Measurements from ENCODE around the gene NCOA3.

Gene NCOA3

GRCh38 chr20:47596003-47596571, 94.4 kb downstream of the NCOA3 start:
- no peak for DNase-seq (ENCODE audit: low spot score)

DNA sequence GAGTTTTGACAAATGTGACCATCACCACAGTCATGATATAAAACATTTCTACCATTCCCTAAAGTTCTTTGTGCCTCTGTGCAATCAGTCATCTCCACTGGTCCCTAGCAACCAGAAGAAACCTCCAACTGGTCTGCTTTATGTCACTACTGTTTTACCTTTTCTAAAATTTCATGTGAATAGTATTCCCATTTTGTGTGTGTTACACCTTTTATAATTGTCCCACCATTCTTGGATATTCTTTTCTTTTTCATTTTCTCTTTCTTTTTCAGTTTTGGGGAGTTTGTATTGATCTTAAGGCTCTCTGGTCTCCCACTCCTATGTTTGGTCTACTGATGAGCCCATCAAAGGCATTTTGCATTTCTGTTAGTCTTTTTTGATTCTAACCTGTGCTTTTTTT, 95.4 kb downstream of the NCOA3 start:
- DNase-seq (ENCODE audit: low spot score): no peak

GRCh38 chr20:47598911-47599744, 97.4 kb downstream of the NCOA3 start:
- no peak for DNase-seq (ENCODE audit: low spot score)

GRCh38 chr20:47600967-47601547, 99.4 kb downstream of the NCOA3 start:
- no peak for DNase-seq (ENCODE audit: low spot score)

DNA sequence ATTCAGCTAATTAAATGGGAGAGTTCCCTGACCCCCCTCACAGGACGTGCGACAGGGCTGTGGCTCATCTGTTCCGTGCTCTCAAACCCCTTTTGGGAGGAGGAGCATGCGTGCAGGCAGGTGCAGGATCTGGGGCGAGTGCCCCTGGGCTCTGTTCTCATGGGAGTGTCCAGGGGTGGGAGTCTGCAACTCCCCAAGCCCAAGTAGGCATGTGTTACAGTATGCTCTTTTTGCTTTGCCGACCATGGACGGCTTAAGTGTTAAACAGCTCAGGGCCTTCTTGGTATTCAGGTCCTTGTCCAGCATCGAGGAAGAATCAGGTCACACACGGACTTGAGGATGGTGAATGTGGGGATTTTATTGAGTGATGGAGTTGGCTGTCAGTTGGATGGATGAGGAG, 101.6 kb downstream of the NCOA3 start:
- DNase-seq (ENCODE audit: low spot score): no peak

GRCh38 chr20:47605673-47606413, 104.2 kb downstream of the NCOA3 start:
- no peak for DNase-seq (ENCODE audit: low spot score)

GRCh38 chr20:47606414-47606982, 104.8 kb downstream of the NCOA3 start:
- DNase-seq (ENCODE audit: low spot score): no peak

DNA sequence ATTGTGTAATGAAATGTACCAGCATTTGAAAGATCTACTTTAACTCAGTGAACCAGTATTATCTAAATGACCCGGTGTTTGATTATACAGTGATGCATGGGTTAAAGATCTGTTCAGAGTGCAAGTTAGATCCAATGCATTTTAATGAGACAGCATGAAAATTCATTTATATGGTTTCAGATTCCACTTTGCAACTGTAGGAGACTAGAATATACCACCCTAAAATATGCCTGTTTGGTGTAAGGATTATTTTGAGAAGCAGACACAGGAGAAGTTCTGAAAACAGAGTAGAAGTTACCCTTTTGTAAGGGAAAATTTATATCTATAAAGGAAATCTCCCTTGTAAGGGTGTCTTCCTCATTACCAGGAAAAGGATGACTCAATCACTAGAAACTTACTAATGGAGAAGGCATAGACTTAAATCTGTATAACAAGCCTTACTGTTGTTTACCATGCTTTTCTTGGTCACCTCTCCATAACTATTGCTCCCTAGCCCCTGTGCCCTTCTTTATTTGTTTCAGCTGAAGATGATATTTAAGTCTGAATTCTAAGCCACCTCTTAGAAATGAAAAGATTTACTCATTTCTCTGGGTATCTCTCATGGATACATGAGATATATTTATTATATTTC, 105.4 kb downstream of the NCOA3 start:
- DNase-seq (ENCODE audit: low spot score): peak; percentile 16

GRCh38 chr20:47609001-47609400, 107.3 kb downstream of the NCOA3 start:
- DNase-seq (ENCODE audit: low spot score): no peak

GRCh38 chr20:47610247-47610944, 108.7 kb downstream of the NCOA3 start:
- DNase-seq (ENCODE audit: low spot score): peak; percentile 85

GRCh38 chr20:47610945-47611250, 109.2 kb downstream of the NCOA3 start:
- no peak for DNase-seq (ENCODE audit: low spot score)

DNA sequence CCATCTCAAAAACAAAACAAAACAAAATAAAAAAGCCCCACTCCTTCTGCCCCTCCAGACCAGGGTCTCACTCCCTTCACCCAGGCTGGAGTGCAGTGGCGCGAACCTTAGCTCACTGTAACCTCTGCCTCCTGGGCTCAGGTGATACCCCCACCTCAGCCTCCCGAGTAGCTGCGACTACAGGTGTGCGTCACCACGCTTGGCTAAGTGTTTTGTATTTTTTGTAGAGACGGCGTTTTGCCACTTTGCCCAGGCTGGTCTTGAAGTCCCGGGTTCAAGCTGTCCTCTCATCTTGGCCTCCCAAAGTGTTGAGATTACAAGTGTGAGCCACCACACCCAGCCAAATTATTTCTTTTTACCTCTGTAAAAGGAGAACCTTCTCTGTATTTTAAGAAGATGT, 110.1 kb downstream of the NCOA3 start:
- no peak for DNase-seq (ENCODE audit: low spot score)

GRCh38 chr20:47612670-47613069, 111.0 kb downstream of the NCOA3 start:
- DNase-seq (ENCODE audit: low spot score): no peak

DNA sequence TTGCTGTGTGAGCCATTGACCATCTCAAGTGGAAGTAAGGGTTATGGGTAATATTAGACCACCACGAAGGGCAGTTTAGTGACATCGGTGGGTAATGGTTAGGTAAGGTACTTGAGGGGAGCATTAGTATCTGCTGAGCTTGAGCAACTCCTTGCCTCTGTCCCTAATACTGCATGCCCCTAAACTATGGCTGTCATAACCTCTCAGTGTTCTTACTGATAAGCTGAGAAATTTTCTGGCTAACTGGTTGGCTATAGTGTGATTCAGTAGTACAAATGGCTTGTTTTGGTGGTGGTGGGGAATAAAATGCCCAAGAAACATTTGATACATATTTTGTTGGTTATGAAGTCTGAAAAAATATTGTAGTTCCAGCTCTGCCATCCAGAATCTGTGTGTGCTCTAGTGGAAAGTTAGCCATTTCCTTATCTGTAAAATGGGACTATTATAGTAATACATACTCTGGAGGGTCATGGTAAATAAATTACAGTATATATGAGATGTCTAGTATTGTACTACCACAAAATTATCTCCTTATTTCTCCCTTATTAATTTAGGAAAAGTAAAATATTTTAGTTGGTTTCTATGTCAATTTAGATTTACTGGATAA, 113.1 kb downstream of the NCOA3 start:
- no peak for DNase-seq (ENCODE audit: low spot score)

GRCh38 chr20:47618479-47618878, 116.8 kb downstream of the NCOA3 start:
- no peak for DNase-seq (ENCODE audit: low spot score)

- DNase-seq (ENCODE audit: low spot score): peak; percentile 55
Observed at GRCh38 chr20:47620808-47621805, 119.4 kb downstream of the NCOA3 start.

DNA sequence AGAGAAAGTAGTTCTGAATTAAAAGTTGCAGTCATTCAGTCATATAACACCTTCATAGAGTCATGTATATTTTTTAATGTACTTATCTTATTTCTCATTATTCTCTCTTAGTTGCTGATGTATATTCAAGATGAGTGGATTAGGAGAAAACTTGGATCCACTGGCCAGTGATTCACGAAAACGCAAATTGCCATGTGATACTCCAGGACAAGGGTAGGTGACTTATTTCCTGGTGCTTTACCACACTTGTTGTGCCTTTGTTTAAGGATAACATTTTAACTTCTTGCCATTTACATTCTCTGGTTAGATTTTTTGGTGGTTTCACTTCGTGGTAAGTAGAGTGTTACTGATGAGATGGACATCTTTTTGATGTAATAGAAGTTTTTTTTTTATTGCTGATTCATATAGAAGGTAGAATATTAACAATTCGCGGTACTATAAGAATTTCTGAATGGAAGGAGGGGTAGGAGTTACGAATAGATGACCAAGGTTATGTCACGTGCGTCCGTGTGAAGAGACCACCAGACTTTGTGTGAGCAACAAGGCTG, 120.5 kb downstream of the NCOA3 start:
- DNase-seq (ENCODE audit: low spot score): no peak

- no peak for DNase-seq (ENCODE audit: low spot score)
Observed at GRCh38 chr20:47623206-47623605, 121.5 kb downstream of the NCOA3 start.

DNA sequence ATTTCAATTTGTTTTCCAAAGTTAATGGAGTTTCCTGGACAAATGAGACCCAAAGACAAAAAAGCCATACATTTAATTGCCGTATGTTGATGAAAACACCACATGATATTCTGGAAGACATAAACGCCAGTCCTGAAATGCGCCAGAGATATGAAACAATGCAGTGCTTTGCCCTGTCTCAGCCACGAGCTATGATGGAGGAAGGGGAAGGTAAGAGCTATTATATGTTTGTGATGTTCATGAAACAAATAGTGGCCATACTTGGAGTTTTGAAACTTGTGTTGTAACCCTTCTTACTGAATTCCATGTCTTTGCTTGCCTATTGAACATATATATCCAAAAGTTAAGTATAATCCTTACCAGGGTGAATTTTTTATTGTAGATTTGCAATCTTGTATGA, 125.9 kb downstream of the NCOA3 start:
- DNase-seq (ENCODE audit: low spot score): no peak
